K562 (cell line): ENCODE results near the gene ARID3A. TPM values are rescaled to one million over a fixed set of nuclear protein-coding genes. Genes with fewer than 3 reads are reported as not detected.

Source experiments
- ATAC-seq: fragments of 200-7000 bp; cut with Tn5 transposase; 3 replicates; pipeline ENCODE4 v1.9.1; 2020; ENCODE audit warnings: moderate library complexity
- BruUV-seq: library from RNA; stranded (reverse); fragments of 400-500 nt; replicated peaks from 2 replicates; lab custom pipeline; 2021; lab: Mats Ljungman, UMichigan
- CTCF ChIA-PET: fragments of 300-600 bp; formaldehyde crosslinking; extraction: SDS; loops from one replicate; lab custom pipeline; 2021; ENCODE audit warnings: low intra/inter-chr PET ratio; lab: Yijun Ruan, JAX
- POLR2A ChIA-PET: fragments of 300-600, 350-650 bp; sonication (Branson Sonifier 250); formaldehyde crosslinking; extraction: SDS; loops from one replicate; lab custom pipeline; 2021; ENCODE audit warnings: antibody characterized with exemption, inconsistent platforms; lab: Yijun Ruan, JAX
- DNase-seq, 4 experiments: peaks; one replicate each; pipeline versions ENCODE4 v3.0.0 to v3.0.0-alpha.2; 2011 to 2018; ENCODE audit warnings: low spot score in 3 of 4, mixed read lengths in 3 of 4; ENCODE audit errors: extremely low read depth in 1 of 4
- FAIRE-seq: peaks from 2 replicates; lab custom pipeline; 2011; peaks lifted over from hg19 to GRCh38; lab: Jason Lieb, UNC
- H2AFZ ChIP-seq: 2 replicates; pipeline ENCODE4 v1.6.0; 2011; ENCODE audit warnings: low read depth, low read length, control low read depth, inconsistent platforms
- H3K27ac ChIP-seq: fragments of 200-600 bp; 3 replicates; pipeline ENCODE4 v1.8.0; 2011; ENCODE audit warnings: low read depth, mild to moderate bottlenecking, control low read depth, inconsistent platforms, low read length, moderate library complexity, mixed read lengths; ENCODE audit errors: extremely low read depth
- H3K27me3 ChIP-seq, 2 experiments: fragments of 300-600 bp in 1 of 2; 2 replicates in 1 of 2; 3 replicates in 1 of 2; pipeline versions ENCODE4 v1.6.0 to v1.8.0; 2011; ENCODE audit warnings: inconsistent platforms in 2 of 2, low read length in 2 of 2, mild to moderate bottlenecking in 1 of 2, mixed read lengths in 1 of 2, moderate library complexity in 1 of 2; ENCODE audit not compliant: control insufficient read depth in 2 of 2, insufficient read depth in 2 of 2
- H3K36me3 ChIP-seq: fragments of 300-600 bp; 3 replicates; pipeline ENCODE4 v1.8.0; 2011; ENCODE audit warnings: mild to moderate bottlenecking, low read length, inconsistent platforms; ENCODE audit not compliant: control insufficient read depth, insufficient read depth
- H3K4me1 ChIP-seq, 2 experiments: fragments of 200-600 bp in 1 of 2; replicated peaks in 1 of 2; 2 replicates in 1 of 2; 3 replicates in 1 of 2; pipeline versions ENCODE4 v1.5.1 to v1.8.0; 2011; ENCODE audit warnings: inconsistent platforms in 2 of 2, low read length in 2 of 2, mild to moderate bottlenecking in 1 of 2, mixed read lengths in 1 of 2, moderate library complexity in 1 of 2; ENCODE audit not compliant: control insufficient read depth in 2 of 2, insufficient read depth in 2 of 2
- H3K4me2 ChIP-seq: 2 replicates; pipeline ENCODE4 v1.6.1; 2011; ENCODE audit warnings: low read length, control low read depth, inconsistent platforms, mixed read lengths; ENCODE audit not compliant: insufficient read depth
- H3K4me3 ChIP-seq: fragments of 200-600 bp; sonication (generic), shearing (Covaris generic); 2 replicates; pipeline ENCODE4 v1.5.1; 2016; ENCODE audit warnings: control low read depth, inconsistent platforms
- H3K79me2 ChIP-seq: fragments of 200-600 bp; 3 replicates; pipeline ENCODE4 v1.8.0; 2011; ENCODE audit warnings: low read length, inconsistent platforms; ENCODE audit not compliant: control insufficient read depth, insufficient read depth
- H3K9ac ChIP-seq, 2 experiments: 2 replicates each; pipeline versions ENCODE4 v1.6.0 to v1.6.1; 2011; ENCODE audit warnings: low read depth in 2 of 2, low read length in 2 of 2, control low read depth in 1 of 2, inconsistent platforms in 1 of 2, mild to moderate bottlenecking in 1 of 2, mixed read lengths in 1 of 2; ENCODE audit not compliant: insufficient read depth in 1 of 2
- H3K9me1 ChIP-seq: one replicate; pipeline ENCODE4 v1.6.0; 2011; ENCODE audit warnings: inconsistent platforms, mild to moderate bottlenecking, low read length, moderate library complexity; ENCODE audit not compliant: control insufficient read depth, insufficient read depth
- H3K9me3 ChIP-seq: replicated peaks from 2 replicates; pipeline ENCODE4 v1.5.1; 2011; ENCODE audit warnings: low read depth, low read length, inconsistent platforms; ENCODE audit not compliant: control insufficient read depth, insufficient read depth
- H4K20me1 ChIP-seq: replicated peaks from 2 replicates; pipeline ENCODE4 v1.6.1; 2011; ENCODE audit warnings: low read length, inconsistent platforms, mixed read lengths; ENCODE audit not compliant: control insufficient read depth, insufficient read depth
- BCOR ChIP-seq: fragments of 450-650 bp; IDR thresholded peaks from 2 replicates; pipeline ENCODE4 v1.6.1; 2016
- HMG20B ChIP-seq: fragments of 250-450 bp; sonication (Bioruptor Pico); IDR thresholded peaks from 2 replicates; pipeline ENCODE4 v1.5.0; 2021; ENCODE audit warnings: mild to moderate bottlenecking
- HMGN3 ChIP-seq: IDR thresholded peaks from 2 replicates; pipeline ENCODE4 v1.6.1; 2011; ENCODE audit warnings: borderline replicate concordance, low read depth, mild to moderate bottlenecking, mixed read lengths, low read length; ENCODE audit not compliant: insufficient read length; ENCODE audit errors: extremely low read depth
- MCM7 ChIP-seq, 2 experiments: fragments of 450-650 bp; IDR thresholded peaks; 2 replicates each; pipeline ENCODE4 v1.6.1; 2016 to 2018
- PKNOX1 ChIP-seq: fragments of 450-650 bp; IDR thresholded peaks from 2 replicates; pipeline ENCODE4 v1.6.1; 2016
- POLR2G ChIP-seq: fragments of 200-400 bp; formaldehyde crosslinking; IDR thresholded peaks from 2 replicates; pipeline ENCODE4 v1.6.1; 2017; ENCODE audit warnings: low read depth, mild to moderate bottlenecking, antibody characterized with exemption, low read length, moderate library complexity
- RBFOX2 ChIP-seq: fragments of 200-400 bp; formaldehyde crosslinking; IDR thresholded peaks from 2 replicates; pipeline ENCODE4 v1.6.1; 2017; ENCODE audit warnings: low read depth, mild to moderate bottlenecking, low read length, moderate library complexity
- RBM14 ChIP-seq: fragments of 200-400 bp; formaldehyde crosslinking; IDR thresholded peaks from 2 replicates; pipeline ENCODE4 v1.6.1; 2018; ENCODE audit warnings: low read depth, mild to moderate bottlenecking, low read length, moderate library complexity, borderline replicate concordance; ENCODE audit not compliant: insufficient read depth
- TCF15 ChIP-seq: fragments of 250-450 bp; sonication (Bioruptor Pico); IDR thresholded peaks from 2 replicates; pipeline ENCODE4 v1.8.0; 2022; ENCODE audit warnings: moderate library complexity, mild to moderate bottlenecking, inconsistent platforms
- ZFP36 ChIP-seq: fragments of 150-350 bp; IDR thresholded peaks from 2 replicates; pipeline ENCODE4 v1.6.1; 2018; ENCODE audit warnings: low read length, low read depth; ENCODE audit not compliant: partially characterized antibody
- ZNF174 ChIP-seq: fragments of 250-450 bp; sonication (Bioruptor Pico); IDR thresholded peaks from 2 replicates; pipeline ENCODE4 v1.4.0; 2020; ENCODE audit warnings: mild to moderate bottlenecking
- whole genome bisulfite sequencing: fragments of 100-300 bp; shearing (Covaris generic); methylation state at CpG from one replicate; pipeline ENCODE4 v1.1.6; 2016; ENCODE audit warnings: low coverage, mixed read lengths; ENCODE audit not compliant: insufficient coverage; ENCODE audit errors: missing lambda C conversion rate; 5-methylcytosine and 5-hydroxymethylcytosine counted together
- in situ Hi-C: fragments of 300-500 bp; cut with MboI; formaldehyde crosslinking; loops from 4 replicates; pipeline ENCODE4 v1.15.0; 2018; ENCODE audit warnings: inconsistent platforms, mixed read lengths
- intact Hi-C: fragments of 100-400 bp; cut with micrococcal nuclease; formaldehyde crosslinking; loops from 2 replicates; pipeline ENCODE4 v1.14.2; 2022
- polyA plus RNA-seq, 8 experiments: library from polyadenylated mRNA; depleted of rRNA in 4 of 8; stranded (reverse) in 5 of 8; unstranded in 3 of 8; fragments of >200 nt; fragmentation: Nextera tagmentation in 2 of 8; fragmentation: Illumina TruSeq in 1 of 8; extraction: Ambion mirVana in 2 of 8; extraction: Trizol in 1 of 8; gene quantifications; 2 replicates each; pipeline versions ENCODE4 v1.2.1 to v1.2.3, GENCODE V29; 2011 to 2014; ENCODE audit warnings: inconsistent platforms in 1 of 8, missing spikeins in 1 of 8
- total RNA-seq, 7 experiments: library from RNA; depleted of rRNA in 6 of 7; stranded (reverse); fragments of >200 nt in 6 of 7; fragmentation: Illumina TruSeq in 2 of 7; extraction: Trizol in 2 of 7; gene quantifications; 2 replicates each; pipeline versions ENCODE4 v1.2.1 to v1.2.3, GENCODE V29; 2011 to 2021; ENCODE audit warnings: low replicate concordance in 1 of 7

Gene ARID3A
- total and polyA plus RNA-seq, 9 of the 15 experiments (the other 6 are each of a cell fraction or from before 2014, with no cell fraction given) = 1.4 to 118 (median 31.2) TPM

- TF ChIP-seq PKNOX1 (peak; percentile 36; the same call in 1 of the 2 replicates), HMG20B (CRISPR knock-in tag) (no peak), RBFOX2 (peak; percentile 38), POLR2G (peak; percentile 32), ZNF174 (CRISPR knock-in tag) (no peak), RBM14 (no peak), TCF15 (no peak)
Observed at GRCh38 chr19:927780-928401, 2.1 kb downstream of the ARID3A start (continued).

DNA sequence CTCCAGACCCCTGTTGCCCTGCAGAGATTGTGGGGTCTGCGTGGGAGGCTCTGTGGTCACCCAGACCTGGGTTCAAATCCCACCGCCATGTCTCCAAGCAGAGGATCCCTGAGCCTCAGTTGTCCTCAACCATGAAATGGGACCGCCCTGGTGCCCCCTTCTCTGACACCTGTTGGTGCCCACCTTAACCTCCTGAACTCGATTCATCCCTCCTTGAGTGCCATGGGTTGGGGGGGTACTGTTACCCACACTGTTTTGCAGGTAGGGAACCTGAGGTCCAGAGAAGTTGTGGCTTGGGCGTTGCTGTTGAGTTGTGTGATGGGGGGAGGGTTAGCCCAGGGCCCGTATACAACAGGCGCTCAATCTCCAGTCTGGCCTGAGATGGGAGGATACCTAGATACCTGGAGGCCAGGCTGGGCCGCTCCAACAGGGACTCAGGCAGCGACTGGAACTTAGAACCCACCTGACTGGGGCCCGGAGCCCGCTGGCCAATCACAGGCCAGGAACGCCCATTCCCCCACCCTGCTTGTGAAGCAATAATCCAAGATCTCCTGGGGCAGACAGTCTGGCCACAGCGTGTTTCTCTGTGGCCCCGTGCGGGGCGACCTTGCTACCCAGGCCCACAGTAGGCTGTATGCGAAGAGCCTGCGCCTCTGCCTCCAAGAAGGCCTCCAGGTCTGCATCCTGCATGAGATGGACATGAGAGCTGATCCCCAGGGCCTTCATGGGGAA is 2.8 kb downstream of the ARID3A start:
- POLR2A ChIA-PET = interaction anchor here (1.0 kb wide), 1 partner anchor 11 kb away, joined by 3 read pairs; no protein-coding TSS in a partner anchor
- H3K4me2 ChIP-seq = no peak overlapping the region
- no peak overlapping the region for H2AFZ ChIP-seq
- CTCF ChIA-PET = no interaction called here
- peaks cover 83% of the 10 kb centered on the region for H3K79me2 ChIP-seq
- ATAC-seq (no peak), FAIRE-seq (no peak), DNase-seq (peak in 3 of 4 experiments; percentile 52 to 69 (median 58))
- H3K9ac ChIP-seq = peak overlapping the region in 1 of 2 experiments; percentile 99; a peak in 2 of 4 replicates
- TSS peak; percentile 29 for BruUV-seq
- peaks cover 2 to 75% of the 10 kb centered on the region in 2 experiments; a peak in 4 of 5 replicates for H3K4me1 ChIP-seq
- WGBS = 93% methylated on average over 15 of the region's 18 CpGs
- no peak overlapping the region for H3K4me3 ChIP-seq
- in situ Hi-C loops = no loop called here
- H3K27ac ChIP-seq = no peak overlapping the region; the same call in 2 of the 3 replicates
- intact Hi-C loops = no loop called here
- H3K9me1 ChIP-seq = no peaks in the 10 kb centered on the region
- H3K27me3 ChIP-seq = no peaks in the 10 kb centered on the region
- no peaks in the 10 kb centered on the region for H3K9me3 ChIP-seq
- H4K20me1 ChIP-seq = no peaks in the 10 kb centered on the region; the same call in 1 of the 2 replicates
- peaks cover 52% of the 10 kb centered on the region; the same call in 2 of the 3 replicates for H3K36me3 ChIP-seq
- no peak for TF ChIP-seq HMGN3
- peak; percentile 93 for TF ChIP-seq ZFP36
- TF ChIP-seq BCOR = peak; percentile 23; the same call in 1 of the 2 replicates
- no peak for TF ChIP-seq MCM7 (IDR thresholded peaks at IDR 0.05)
